ENCODE measurements around the gene DDX1. TPM values are rescaled to one million over a fixed set of nuclear protein-coding genes. Genes with fewer than 3 reads are reported as not detected.

DDX1 gene
- total RNA-seq, 1 experiment from 2014 or later, result 154 TPM

- H3K36me3 ChIP-seq (ENCODE audit: insufficient read depth, low read length, poor library complexity, severe bottlenecking), result peaks cover 6% of the 10 kb centered on the region
- no peak for DNase-seq (ENCODE audit: low spot score)
- intact Hi-C loops (cut with micrococcal nuclease; ENCODE audit: unreplicated experiment), result no loop called here
- BruUV-seq (replicated peaks), result no TSS peak
- H3K9me3 ChIP-seq (ENCODE audit: low read depth, low read length, poor library complexity, severe bottlenecking), result no peaks in the 10 kb centered on the region
- no peak overlapping the region for H3K27ac ChIP-seq (ENCODE audit: low read depth, low read length, poor library complexity, severe bottlenecking)
- no peak overlapping the region for H3K4me3 ChIP-seq (ENCODE audit: low read depth, low read length, poor library complexity, severe bottlenecking)
- no peaks in the 10 kb centered on the region for H3K4me1 ChIP-seq (ENCODE audit: insufficient read depth, low read length, poor library complexity, severe bottlenecking)
- TF ChIP-seq CTCF (conservative IDR thresholded peaks at IDR 0.05; ENCODE audit: low read depth, low read length) (no peak), EZH2 (IDR thresholded peaks at IDR 0.05; ENCODE audit: borderline replicate concordance, low read depth, low read length, poor library complexity, severe bottlenecking) (no peak)
- H3K27me3 ChIP-seq (replicated peaks; ENCODE audit: insufficient read depth, low read depth, low read length, poor library complexity), result no peaks in the 10 kb centered on the region
- ChIA-PET CTCF (no interaction called here), POLR2A (ENCODE audit: low non-redundant PET) (no interaction called here)
These were observed 53.6 kb downstream of the DDX1 start for GRCh38 chr2:15645300-15645699.

GRCh38 chr2:15645720-15646385, 54.2 kb downstream of the DDX1 start:
- Histone ChIP-seq H3K27me3 (replicated peaks; ENCODE audit: insufficient read depth, low read depth, low read length, poor library complexity) (no peaks in the 10 kb centered on the region), H3K36me3 (ENCODE audit: insufficient read depth, low read length, poor library complexity, severe bottlenecking) (peaks cover 6% of the 10 kb centered on the region), H3K27ac (ENCODE audit: low read depth, low read length, poor library complexity, severe bottlenecking) (no peak overlapping the region), H3K9me3 (ENCODE audit: low read depth, low read length, poor library complexity, severe bottlenecking) (no peaks in the 10 kb centered on the region), H3K4me3 (ENCODE audit: low read depth, low read length, poor library complexity, severe bottlenecking) (no peak overlapping the region), H3K4me1 (ENCODE audit: insufficient read depth, low read length, poor library complexity, severe bottlenecking) (no peaks in the 10 kb centered on the region)
- DNase-seq (ENCODE audit: low spot score), result no peak
- no TSS peak for BruUV-seq (replicated peaks)
- CTCF ChIA-PET, result no interaction called here
- POLR2A ChIA-PET (ENCODE audit: low non-redundant PET), result no interaction called here
- intact Hi-C loops (cut with micrococcal nuclease; ENCODE audit: unreplicated experiment), result no loop called here
- TF ChIP-seq CTCF (conservative IDR thresholded peaks at IDR 0.05; ENCODE audit: low read depth, low read length) (no peak), EZH2 (IDR thresholded peaks at IDR 0.05; ENCODE audit: borderline replicate concordance, low read depth, low read length, poor library complexity, severe bottlenecking) (no peak)

- Histone ChIP-seq H3K4me3 (ENCODE audit: low read depth, low read length, poor library complexity, severe bottlenecking) (no peak overlapping the region), H3K4me1 (ENCODE audit: insufficient read depth, low read length, poor library complexity, severe bottlenecking) (no peaks in the 10 kb centered on the region), H3K27me3 (replicated peaks; ENCODE audit: insufficient read depth, low read depth, low read length, poor library complexity) (no peaks in the 10 kb centered on the region), H3K9me3 (ENCODE audit: low read depth, low read length, poor library complexity, severe bottlenecking) (no peaks in the 10 kb centered on the region), H3K27ac (ENCODE audit: low read depth, low read length, poor library complexity, severe bottlenecking) (no peak overlapping the region), H3K36me3 (ENCODE audit: insufficient read depth, low read length, poor library complexity, severe bottlenecking) (no peaks in the 10 kb centered on the region)
- CTCF ChIA-PET, result no interaction called here
- no TSS peak for BruUV-seq (replicated peaks)
- intact Hi-C loops (cut with micrococcal nuclease; ENCODE audit: unreplicated experiment), result no loop called here
- POLR2A ChIA-PET (ENCODE audit: low non-redundant PET), result no interaction called here
- no peak for TF ChIP-seq CTCF (conservative IDR thresholded peaks at IDR 0.05; ENCODE audit: low read depth, low read length)
- no peak for TF ChIP-seq EZH2 (IDR thresholded peaks at IDR 0.05; ENCODE audit: borderline replicate concordance, low read depth, low read length, poor library complexity, severe bottlenecking)
- DNase-seq (ENCODE audit: low spot score), result no peak
These were observed 55.0 kb downstream of the DDX1 start for GRCh38 chr2:15646661-15647060.
